Prostate gland (tissue), 2 donors: Measurements from ENCODE around the gene LAT.

Source experiments
- CTCF ChIP-seq, 4 experiments: fragments of 200-600 bp in 2 of 4; fragments of 450-650 bp in 2 of 4; sonication (generic) in 2 of 4; IDR thresholded peaks; 1 replicate in 3 of 4; 2 replicates in 1 of 4; pipeline ENCODE4 v1.5.1; 2016 to 2019; ENCODE audit warnings: antibody characterized with exemption in 4 of 4, mild to moderate bottlenecking in 2 of 4, moderate library complexity in 2 of 4
- POLR2A ChIP-seq: fragments of 450-650 bp; IDR thresholded peaks from one replicate; pipeline ENCODE4 v1.6.1; 2016; ENCODE audit warnings: antibody characterized with exemption, mild to moderate bottlenecking
- POLR2AphosphoS5 ChIP-seq: sonication (generic); formaldehyde crosslinking; IDR thresholded peaks from one replicate; pipeline ENCODE4 v1.6.1; 2017; ENCODE audit warnings: antibody characterized with exemption

GRCh38 chr16:28946681-28947080 lies 38.2 kb upstream of the LAT start:
- TF ChIP-seq CTCF (IDR thresholded peaks at IDR 0.05) (no peak), POLR2AphosphoS5 (no peak), POLR2A (no peak)
